ENCODE measurements around the gene GPR78. TPM values are rescaled to one million over a fixed set of nuclear protein-coding genes. Genes with fewer than 3 reads are reported as not detected.

Gene GPR78
- total and polyA plus RNA-seq, 8 donors = 0.31 to 2.3 (median 0.55) TPM; not detected in 5

DNA sequence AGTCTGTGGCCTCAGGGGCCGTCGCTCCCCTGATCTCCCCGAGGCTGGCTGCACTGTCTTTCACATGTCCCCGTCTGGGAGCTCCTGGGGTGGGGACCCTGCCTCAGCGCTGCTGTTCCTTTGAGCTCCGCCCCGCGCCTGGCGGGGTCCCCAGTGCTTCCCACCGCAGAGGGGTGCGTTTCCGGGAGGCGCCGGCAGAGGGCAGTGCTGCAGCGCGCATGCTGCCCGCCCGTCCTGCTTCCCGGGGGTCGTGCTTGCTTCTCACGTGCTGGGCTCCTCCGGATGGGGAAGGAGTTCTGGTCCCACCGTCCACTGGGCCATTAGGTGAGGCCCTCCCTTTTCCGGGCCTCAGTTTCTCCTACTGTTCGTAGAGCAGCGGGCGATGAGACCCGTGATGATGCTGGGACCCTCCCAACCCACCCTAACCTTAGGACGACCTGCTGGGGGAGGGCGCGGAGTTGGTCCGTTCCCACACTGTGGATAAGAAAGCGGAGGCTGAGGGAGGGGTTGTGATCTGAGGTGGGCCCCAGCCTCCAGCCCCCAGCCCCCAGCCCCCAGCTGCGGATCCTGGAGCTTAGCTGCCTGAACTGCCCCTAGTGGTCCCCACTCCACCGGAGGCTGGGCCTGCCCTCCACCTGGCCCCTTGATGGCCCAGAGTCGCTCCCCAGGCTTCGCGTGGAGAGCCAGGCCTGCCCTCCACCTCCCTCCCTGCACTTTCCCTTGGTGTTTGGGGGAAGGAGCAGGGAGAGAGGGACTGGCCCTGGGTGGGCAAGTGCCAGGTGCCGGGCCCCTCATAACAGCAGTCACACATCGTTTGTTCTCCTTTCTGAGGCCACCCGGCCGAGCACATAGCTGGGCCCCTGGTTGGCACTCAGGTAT lies 27.6 kb downstream of the GPR78 start:
- Histone ChIP-seq H3K27ac (no peak overlapping the region), H3K36me3 (no peaks in the 10 kb centered on the region), H3K9me3 (no peaks in the 10 kb centered on the region), H3K27me3 (peaks cover 0 to 33% (median 14%) of the 10 kb centered on the region in 3 donors), H3K4me1 (peaks cover 0 to 7% (median 3%) of the 10 kb centered on the region in 4 donors), H3K4me3 (no peak overlapping the region)
- TF ChIP-seq POLR2A (IDR thresholded peaks at IDR 0.05) (no peak), POLR2AphosphoS5 (IDR thresholded peaks at IDR 0.05) (no peak), EP300 (IDR thresholded peaks at IDR 0.05) (no peak)
- TF ChIP-seq, protein P1, sequence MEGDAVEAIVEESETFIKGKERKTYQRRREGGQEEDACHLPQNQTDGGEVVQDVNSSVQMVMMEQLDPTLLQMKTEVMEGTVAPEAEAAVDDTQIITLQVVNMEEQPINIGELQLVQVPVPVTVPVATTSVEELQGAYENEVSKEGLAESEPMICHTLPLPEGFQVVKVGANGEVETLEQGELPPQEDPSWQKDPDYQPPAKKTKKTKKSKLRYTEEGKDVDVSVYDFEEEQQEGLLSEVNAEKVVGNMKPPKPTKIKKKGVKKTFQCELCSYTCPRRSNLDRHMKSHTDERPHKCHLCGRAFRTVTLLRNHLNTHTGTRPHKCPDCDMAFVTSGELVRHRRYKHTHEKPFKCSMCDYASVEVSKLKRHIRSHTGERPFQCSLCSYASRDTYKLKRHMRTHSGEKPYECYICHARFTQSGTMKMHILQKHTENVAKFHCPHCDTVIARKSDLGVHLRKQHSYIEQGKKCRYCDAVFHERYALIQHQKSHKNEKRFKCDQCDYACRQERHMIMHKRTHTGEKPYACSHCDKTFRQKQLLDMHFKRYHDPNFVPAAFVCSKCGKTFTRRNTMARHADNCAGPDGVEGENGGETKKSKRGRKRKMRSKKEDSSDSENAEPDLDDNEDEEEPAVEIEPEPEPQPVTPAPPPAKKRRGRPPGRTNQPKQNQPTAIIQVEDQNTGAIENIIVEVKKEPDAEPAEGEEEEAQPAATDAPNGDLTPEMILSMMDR (IDR thresholded peaks at IDR 0.05) = peak in 5 of 7 experiments; percentile 66 to 93 (median 89)
- DNase-seq = peak; percentile 38 to 71
- WGBS, 5 donors = 13 to 19% (median 14%) methylated on average over 30 to 42 of the region's 42 CpGs
- intact Hi-C loops (cut with DNase I; ENCODE audit: low total_unique reads) = loop anchor here (10.0 kb wide), 1 partner anchor 307 kb away; no protein-coding TSS in a partner anchor

- intact Hi-C loops (cut with DNase I; ENCODE audit: low total_unique reads) = loop anchor here (10.0 kb wide), 1 partner anchor 306 kb away; no protein-coding TSS in a partner anchor
- no peak for TF ChIP-seq EP300 (IDR thresholded peaks at IDR 0.05)
- TF ChIP-seq, protein P1 (IDR thresholded peaks at IDR 0.05) = no peak
- no peak for TF ChIP-seq POLR2AphosphoS5 (IDR thresholded peaks at IDR 0.05)
- no peak for TF ChIP-seq POLR2A (IDR thresholded peaks at IDR 0.05)
- peaks cover 0 to 33% (median 14%) of the 10 kb centered on the region in 3 donors for H3K27me3 ChIP-seq
- no peak overlapping the region for H3K4me3 ChIP-seq
- H3K4me1 ChIP-seq = peaks cover 0 to 7% (median 3%) of the 10 kb centered on the region in 4 donors
- no peak for DNase-seq
- WGBS, 5 donors = 64 to 74% (median 67%) methylated on average over 4 to 5 of the region's 5 CpGs
- H3K36me3 ChIP-seq = no peaks in the 10 kb centered on the region
- H3K27ac ChIP-seq = no peak overlapping the region
- no peaks in the 10 kb centered on the region for H3K9me3 ChIP-seq
Measured at GRCh38 chr4:8608714-8609391, 28.7 kb downstream of the GPR78 start.

DNA sequence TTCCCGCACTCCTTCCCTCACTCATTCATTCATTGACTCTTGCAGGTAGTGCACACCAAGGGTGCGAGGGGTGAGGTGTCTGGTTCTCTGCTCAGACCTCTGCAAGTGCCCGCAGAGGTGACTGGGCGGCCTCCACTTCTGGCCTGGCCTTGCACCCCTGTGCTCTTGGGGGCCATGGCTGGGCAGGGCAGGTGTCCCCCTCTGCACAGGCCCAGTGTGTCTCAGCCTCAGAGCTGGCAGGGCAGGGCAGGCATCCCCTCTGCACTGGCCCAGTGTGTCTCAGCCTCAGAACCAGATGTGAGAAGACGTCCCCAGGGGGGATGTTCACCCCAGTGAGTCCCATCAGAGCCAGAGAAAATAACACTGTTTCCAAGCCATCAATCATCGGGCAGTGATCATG lies 29.2 kb downstream of the GPR78 start:
- H3K27ac ChIP-seq = no peak overlapping the region
- no peak for TF ChIP-seq EP300 (IDR thresholded peaks at IDR 0.05)
- TF ChIP-seq, protein P1 (IDR thresholded peaks at IDR 0.05) = no peak
- no peak for TF ChIP-seq POLR2A (IDR thresholded peaks at IDR 0.05)
- TF ChIP-seq POLR2AphosphoS5 (IDR thresholded peaks at IDR 0.05) = no peak
- no peak for DNase-seq
- no peak overlapping the region for H3K4me3 ChIP-seq
- no peaks in the 10 kb centered on the region for H3K36me3 ChIP-seq
- no peaks in the 10 kb centered on the region for H3K9me3 ChIP-seq
- peaks cover 0 to 32% (median 14%) of the 10 kb centered on the region in 3 donors for H3K27me3 ChIP-seq
- intact Hi-C loops (cut with DNase I; ENCODE audit: low total_unique reads) = loop anchor here (10.0 kb wide), 1 partner anchor 305 kb away; no protein-coding TSS in a partner anchor
- peaks cover 0 to 7% (median 3%) of the 10 kb centered on the region in 4 donors for H3K4me1 ChIP-seq
- 65 to 93% (median 87%) methylated on average over 4 to 6 of the region's 6 CpGs for WGBS, 5 donors

DNA sequence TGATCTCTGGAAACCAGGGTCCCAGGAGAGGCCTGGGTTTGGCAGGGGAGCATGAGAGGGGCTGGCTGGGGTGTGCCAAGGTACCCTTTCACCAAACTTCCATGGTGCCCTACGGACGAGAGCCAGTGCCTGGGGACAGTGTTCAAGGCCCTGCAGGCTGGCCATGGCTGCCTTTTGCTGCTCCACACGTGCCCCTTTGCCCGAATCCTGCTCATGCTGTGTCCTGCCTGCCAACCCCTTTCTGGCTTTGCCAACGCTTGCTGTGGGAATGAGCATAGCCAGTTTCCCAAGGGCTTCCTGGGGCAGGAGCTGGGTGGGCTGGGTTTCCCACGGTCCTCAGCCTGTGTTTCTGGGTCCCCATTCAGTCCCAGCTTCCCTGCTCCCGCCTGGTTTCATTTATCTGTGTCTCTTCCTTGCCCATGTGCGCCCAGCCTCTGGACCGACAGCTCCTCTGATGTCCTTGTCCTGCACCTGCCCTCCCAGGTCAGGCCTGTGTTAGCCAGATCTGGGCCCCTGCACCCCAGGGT lies 29.7 kb downstream of the GPR78 start:
- no peaks in the 10 kb centered on the region for H3K9me3 ChIP-seq
- H3K27ac ChIP-seq = no peak overlapping the region
- peaks cover 0 to 7% (median 3%) of the 10 kb centered on the region in 4 donors for H3K4me1 ChIP-seq
- peaks cover 0 to 32% (median 14%) of the 10 kb centered on the region in 3 donors for H3K27me3 ChIP-seq
- TF ChIP-seq, protein P1 (IDR thresholded peaks at IDR 0.05) = no peak
- no peak for TF ChIP-seq EP300 (IDR thresholded peaks at IDR 0.05)
- no peak for TF ChIP-seq POLR2A (IDR thresholded peaks at IDR 0.05)
- no peak for TF ChIP-seq POLR2AphosphoS5 (IDR thresholded peaks at IDR 0.05)
- H3K4me3 ChIP-seq = no peak overlapping the region
- H3K36me3 ChIP-seq = no peaks in the 10 kb centered on the region
- no peak for DNase-seq
- intact Hi-C loops (cut with DNase I; ENCODE audit: low total_unique reads) = loop anchor here (10.0 kb wide), 1 partner anchor 305 kb away; no protein-coding TSS in a partner anchor
- 58 to 72% (median 67%) methylated on average over 7 to 9 of the region's 9 CpGs for WGBS, 5 donors
